Stomach (tissue), 9 donors: ENCODE measurements around the gene PCDHA3. TPM values are rescaled to one million over a fixed set of nuclear protein-coding genes. Genes with fewer than 3 reads are reported as not detected.
"Not testable (repeated sequence)": the region's sequence is repeated elsewhere in the genome, so short reads cannot be mapped to it uniquely, and the experiment has no call there.

ENCODE experiments used
- DNase-seq, 2 donors: peaks; one replicate each; pipeline versions ENCODE4 v3.0.0 to v3.0.0-alpha.2; 2013 to 2019
- H3K27ac ChIP-seq, 5 donors: fragments of 200-600 bp in 4 of 5; sonication (generic) in 4 of 5; one replicate each; pipeline ENCODE4 v1.5.1; 2013 to 2019; ENCODE audit warnings: mild to moderate bottlenecking in 1 of 5, moderate library complexity in 1 of 5
- H3K27me3 ChIP-seq, 3 donors: fragments of 200-600 bp; sonication (generic); one replicate each; pipeline ENCODE4 v1.5.1; 2017 to 2019; ENCODE audit warnings: mixed run types in 1 of 3
- H3K36me3 ChIP-seq, 4 donors: fragments of 200-600 bp; sonication (generic); 1 replicate in 3 of 4; 2 replicates in 1 of 4; pipeline ENCODE4 v1.5.1; 2016 to 2019
- H3K4me1 ChIP-seq, 4 donors: fragments of 200-600 bp; sonication (generic); one replicate each; pipeline ENCODE4 v1.5.1; 2016 to 2019
- H3K4me3 ChIP-seq, 4 donors: fragments of 200-600 bp; sonication (generic) in 3 of 4; one replicate each; pipeline ENCODE4 v1.5.1; 2016 to 2019; ENCODE audit warnings: mild to moderate bottlenecking in 1 of 4
- H3K9me3 ChIP-seq, 4 donors: fragments of 200-600 bp; sonication (generic); one replicate each; pipeline ENCODE4 v1.5.1; 2016 to 2019
- CTCF ChIP-seq, 7 experiments: fragments of 450-650 bp in 4 of 7; fragments of 200-600 bp in 3 of 7; sonication (generic) in 3 of 7; IDR thresholded peaks; one replicate each; pipeline ENCODE4 v1.5.1; 2016 to 2019; ENCODE audit warnings: antibody characterized with exemption in 7 of 7, control low read depth in 2 of 7, mild to moderate bottlenecking in 1 of 7
- EP300 ChIP-seq: sonication (generic); formaldehyde crosslinking; IDR thresholded peaks from one replicate; pipeline ENCODE4 v1.6.1; 2017; ENCODE audit warnings: antibody characterized with exemption
- POLR2A ChIP-seq, 4 donors: fragments of 450-650 bp; IDR thresholded peaks; one replicate each; pipeline ENCODE4 v1.6.1; 2016; ENCODE audit warnings: antibody characterized with exemption in 4 of 4, control low read depth in 2 of 4, mild to moderate bottlenecking in 1 of 4, moderate library complexity in 1 of 4
- POLR2AphosphoS5 ChIP-seq, 3 donors: sonication (generic); formaldehyde crosslinking; IDR thresholded peaks; one replicate each; pipeline ENCODE4 v1.6.1; 2016; ENCODE audit warnings: antibody characterized with exemption in 3 of 3
- WGBS, 5 donors: extraction: QIAGEN DNeasy Blood & Tissue Kit in 3 of 5; methylation state at CpG; one replicate each; pipeline versions ENCODE4 v1.1.5 to v1.1.7; 2013 to 2018; 5-methylcytosine and 5-hydroxymethylcytosine counted together
- intact Hi-C: fragments of 100-400 bp; cut with DNase I; formaldehyde crosslinking; loops from one replicate; pipeline ENCODE4 v1.15.1; 2023; ENCODE audit warnings: low total_unique reads
- polyA plus RNA-seq, 3 donors: library from polyadenylated mRNA; stranded (reverse); fragments of 200-250 nt; gene quantifications; one replicate each; pipeline ENCODE4 v1.2.3, GENCODE V29; 2013
- total RNA-seq, 5 donors: library from RNA; depleted of rRNA; stranded (reverse); fragments of >200 nt; gene quantifications; one replicate each; pipeline versions ENCODE4 v1.1.0 to v1.2.3, GENCODE V29; 2014 to 2016
- donor health status: healthy with polysubstance abuse.
- donor health status: Bipolar disorder and iron deficiency.
- donor health status: healthy.

Gene PCDHA3
- total and polyA plus RNA-seq, 8 donors: under 0.01 to 1.2 (median 0.08) TPM; not detected in 3

GRCh38 chr5:140796718-140797095 is 4.2 kb upstream of the PCDHA3 start:
- DNase-seq: no peak
- Histone ChIP-seq H3K27me3 (peaks cover 0 to 46% (median 11%) of the 10 kb centered on the region in 3 donors), H3K36me3 (no peaks in the 10 kb centered on the region), H3K4me1 (no peaks in the 10 kb centered on the region), H3K9me3 (peaks cover 16 to 89% (median 69%) of the 10 kb centered on the region in 4 donors), H3K4me3 (no peak overlapping the region), H3K27ac (no peak overlapping the region)
- 53 to 79% (median 62%) methylated on average over 23 to 39 of the region's 39 CpGs for WGBS, 5 donors
- TF ChIP-seq POLR2AphosphoS5 (IDR thresholded peaks at IDR 0.05) (no peak), POLR2A (IDR thresholded peaks at IDR 0.05) (no peak), CTCF (IDR thresholded peaks at IDR 0.05) (no peak), EP300 (no peak)
- intact Hi-C loops: no loop called here

- WGBS, 5 donors: 15 to 18% (median 17%) methylated on average over 16 of the region's 16 CpGs
- TF ChIP-seq CTCF (IDR thresholded peaks at IDR 0.05) (no peak), POLR2AphosphoS5 (IDR thresholded peaks at IDR 0.05) (no peak)
- peaks cover 0 to 43% (median 3%) of the 10 kb centered on the region in 3 donors for H3K27me3 ChIP-seq
- no peaks in the 10 kb centered on the region for H3K4me1 ChIP-seq
- peaks cover 28 to 78% (median 50%) of the 10 kb centered on the region in 4 donors for H3K9me3 ChIP-seq
- peak in 1 of 2 donors; percentile 16 for DNase-seq
- peak overlapping the region in 1 of 5 donors; percentile 11 for H3K27ac ChIP-seq
- peak overlapping the region in 2 of 4 donors; percentile 23 to 30 for H3K4me3 ChIP-seq
- intact Hi-C loops: no loop called here
- no peaks in the 10 kb centered on the region for H3K36me3 ChIP-seq
Observed at GRCh38 chr5:140801494-140801841, 611 bp downstream of the PCDHA3 start.

GRCh38 chr5:140802381-140802780 is 1.5 kb downstream of the PCDHA3 start:
- DNase-seq, H3K36me3 ChIP-seq, H3K27ac ChIP-seq, H3K4me3 ChIP-seq, H3K4me1 ChIP-seq, intact Hi-C loops: not testable (repeated sequence)
- peaks cover 24 to 77% (median 51%) of the 10 kb centered on the region in 4 donors for H3K9me3 ChIP-seq
- peaks cover 0 to 45% (median 3%) of the 10 kb centered on the region in 3 donors for H3K27me3 ChIP-seq
- 45 to 64% (median 54%) methylated on average over 34 to 45 of the region's 45 CpGs for WGBS, 5 donors

- intact Hi-C loops: no loop called here
- no peak for DNase-seq
- no peaks in the 10 kb centered on the region for H3K36me3 ChIP-seq
- WGBS, 5 donors: 43 to 65% (median 54%) methylated on average over 32 to 53 of the region's 53 CpGs
- H3K27ac ChIP-seq: no peak overlapping the region
- peaks cover 0 to 49% (median 3%) of the 10 kb centered on the region in 3 donors for H3K27me3 ChIP-seq
- H3K9me3 ChIP-seq: peaks cover 24 to 77% (median 52%) of the 10 kb centered on the region in 4 donors
- TF ChIP-seq POLR2AphosphoS5 (IDR thresholded peaks at IDR 0.05) (no peak), POLR2A (IDR thresholded peaks at IDR 0.05) (no peak), CTCF (IDR thresholded peaks at IDR 0.05) (no peak), EP300 (no peak)
- no peaks in the 10 kb centered on the region for H3K4me1 ChIP-seq
- no peak overlapping the region for H3K4me3 ChIP-seq
Observed at GRCh38 chr5:140802781-140803271, 2.0 kb downstream of the PCDHA3 start.
